PFSK-1 (cell line): ENCODE data around the gene NOL4L.

Source experiments
- FOXP2 ChIP-seq: optimal IDR thresholded peaks from 2 replicates; pipeline ENCODE3; 2011; ENCODE audit warnings: borderline replicate concordance, control low read depth, inconsistent platforms; ENCODE audit not compliant: insufficient read depth; ENCODE audit errors: extremely low read length, extremely low read depth
- POLR2AphosphoS5 ChIP-seq: IDR thresholded peaks from 2 replicates; pipeline ENCODE4 v1.6.1; 2012; ENCODE audit warnings: low read depth, mild to moderate bottlenecking, control low read depth, low read length, moderate library complexity
- REST ChIP-seq, 2 experiments: IDR thresholded peaks; 2 replicates each; pipeline versions ENCODE4 v1.6.1 to v1.8.0; 2011 to 2012; ENCODE audit warnings: low read depth in 2 of 2, low read length in 2 of 2, control low read depth in 1 of 2, inconsistent platforms in 1 of 2, mild to moderate bottlenecking in 1 of 2, moderate library complexity in 1 of 2; ENCODE audit not compliant: insufficient read depth in 1 of 2
- SIN3A ChIP-seq: IDR thresholded peaks from 2 replicates; pipeline ENCODE4 v1.6.1; 2012; ENCODE audit warnings: mild to moderate bottlenecking, low read length, moderate library complexity, borderline replicate concordance; ENCODE audit not compliant: insufficient read depth
- TAF1 ChIP-seq: IDR thresholded peaks from 2 replicates; pipeline ENCODE4 v1.6.1; 2012; ENCODE audit warnings: low read length, control low read depth, borderline replicate concordance; ENCODE audit not compliant: insufficient read depth

DNA sequence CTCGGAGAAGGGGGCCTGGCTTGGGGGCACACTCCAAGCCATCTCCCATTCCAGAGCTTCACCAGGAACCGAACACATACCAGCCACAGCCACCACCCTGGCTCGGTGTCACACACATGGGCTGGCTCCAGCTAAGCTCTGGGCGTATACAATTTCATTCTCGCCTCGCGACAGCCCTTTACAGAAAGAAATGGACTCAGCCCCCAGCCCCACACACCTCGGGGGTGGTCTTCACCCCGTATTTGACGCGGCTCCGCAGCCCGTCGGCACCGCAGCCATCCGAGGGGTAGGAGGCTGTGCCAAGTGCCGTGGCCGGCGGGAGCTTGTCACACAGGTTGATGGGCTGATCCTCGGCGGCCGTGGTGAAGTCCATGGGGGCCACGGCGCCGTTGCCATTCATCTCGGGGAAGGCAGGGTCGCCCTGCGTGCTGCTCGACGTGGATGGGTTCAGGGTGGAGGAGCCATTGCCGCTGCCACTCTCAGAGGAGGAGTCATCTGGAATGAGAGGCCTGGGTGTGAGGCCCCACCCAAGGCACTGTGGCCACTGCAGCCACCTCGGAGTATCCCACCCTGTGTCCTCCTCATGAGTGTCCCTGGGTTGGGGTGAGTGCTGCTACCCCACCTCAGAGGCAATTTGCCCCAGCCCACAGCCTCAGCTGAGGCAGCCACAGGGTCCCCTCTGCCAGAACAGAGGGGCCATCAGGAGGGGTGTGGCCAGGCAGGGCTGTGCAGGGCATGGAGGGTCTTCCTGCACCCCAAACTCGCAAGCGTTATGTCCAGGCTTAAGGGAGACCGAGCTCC, 129.0 kb downstream of the NOL4L start:
- TF ChIP-seq POLR2AphosphoS5: no peak
- no peak for TF ChIP-seq REST (IDR thresholded peaks at IDR 0.05; ENCODE audit: insufficient read depth in 1 of 2, low read depth in 2 of 2, low read length in 2 of 2)
- TF ChIP-seq TAF1: no peak
- TF ChIP-seq SIN3A: no peak
- no peak for TF ChIP-seq FOXP2
